ENCODE data around the gene TUB. TPM values are rescaled to one million over a fixed set of nuclear protein-coding genes. Genes with fewer than 3 reads are reported as not detected.

Gene TUB
- total RNA-seq, 4 donors from 2014 or later, result 16.3 to 25.8 (median 22.7) TPM

DNA sequence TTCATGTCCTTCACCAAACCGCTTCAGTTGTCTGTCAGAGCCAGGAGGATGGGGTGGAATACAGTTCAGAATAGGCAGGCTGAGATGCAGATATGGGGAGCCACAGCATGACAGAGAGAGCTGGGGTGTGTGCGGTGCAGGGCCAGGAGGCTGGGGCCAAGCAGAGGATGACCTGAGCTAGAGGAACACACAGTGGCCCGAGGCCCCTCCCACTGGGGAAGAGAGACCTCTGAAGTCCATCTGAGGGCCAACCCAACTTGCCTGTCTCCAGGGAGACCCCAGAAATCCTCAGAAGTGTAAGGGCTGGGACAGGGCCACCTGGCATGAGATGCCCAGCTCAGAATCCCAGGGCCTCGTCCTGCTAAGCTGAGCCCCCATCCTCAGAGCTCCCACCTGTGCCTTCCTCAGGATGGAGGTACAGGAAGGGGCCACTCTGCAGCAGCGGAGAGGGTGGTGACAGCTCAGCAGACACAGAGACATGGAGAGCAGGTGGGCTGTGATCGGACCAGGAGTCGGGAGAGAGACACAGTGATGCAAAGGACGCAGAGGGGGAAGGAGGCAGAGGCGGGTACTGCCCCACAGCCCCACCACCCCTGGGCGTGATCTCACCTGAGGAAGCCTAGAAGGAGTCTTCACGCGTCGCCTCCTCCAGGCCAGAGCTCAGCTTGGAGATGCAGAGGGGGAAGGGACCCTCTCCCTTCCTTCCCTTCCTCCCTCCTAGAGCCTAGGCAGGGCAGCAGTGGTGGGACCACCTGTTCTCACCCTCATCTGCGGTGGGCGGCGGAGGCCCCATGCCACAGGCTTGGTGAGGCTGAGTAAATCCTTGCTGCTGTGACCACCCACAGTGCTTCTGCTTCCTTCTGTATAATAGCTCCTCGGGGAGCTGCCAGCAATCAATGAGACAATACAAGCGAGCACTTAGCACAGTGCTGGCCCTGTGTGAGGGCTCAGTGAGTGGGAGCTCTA lies 9.1 kb upstream of the TUB start:
- Histone ChIP-seq H3K27me3 (no peaks in the 10 kb centered on the region), H3K27ac (no peak overlapping the region), H3K36me3 (no peaks in the 10 kb centered on the region), H3K4me1 (peaks cover 20 to 36% of the 10 kb centered on the region in 2 donors), H3K9me3 (no peaks in the 10 kb centered on the region), H3K4me3 (replicated peaks in 1 of 3) (no peak overlapping the region)
- intact Hi-C loops (cut with DNase I), result loop anchor here (5.0 kb wide), 1 partner anchor 40 kb away; no protein-coding TSS in a partner anchor
- 78 to 83% methylated on average over 18 of the region's 18 CpGs for WGBS, 2 donors
- no peak for DNase-seq
- TF ChIP-seq POLR2A (IDR thresholded peaks at IDR 0.05) (no peak), CTCF (IDR thresholded peaks at IDR 0.05) (no peak)

DNA sequence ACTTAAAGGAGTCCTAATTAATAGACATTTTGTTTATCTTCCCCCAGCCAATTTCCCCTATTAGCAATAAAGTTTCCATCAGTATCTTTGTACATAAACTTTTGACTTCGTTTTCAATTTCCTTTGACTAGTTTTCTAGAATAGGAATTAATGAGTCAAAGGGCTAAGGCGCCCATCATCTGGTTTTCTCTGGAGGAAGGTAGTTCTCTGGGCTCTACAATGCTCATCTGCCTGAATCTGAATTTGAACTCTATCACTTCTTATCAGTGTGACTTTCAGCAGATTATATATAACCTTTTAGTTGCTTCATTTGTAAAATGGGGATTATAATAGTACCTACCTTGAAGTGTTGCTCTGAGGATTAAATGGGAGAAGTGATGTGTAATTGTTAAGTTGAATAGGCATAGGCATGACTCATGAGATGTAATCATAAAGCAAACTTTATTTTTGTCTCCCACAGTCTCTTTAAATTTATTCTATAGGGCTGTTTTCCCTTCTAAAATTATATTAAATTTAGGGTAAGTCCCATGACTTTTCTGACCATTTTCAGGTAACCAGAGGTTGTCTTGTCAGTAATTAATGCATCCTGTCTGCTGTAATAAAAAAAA lies 5.8 kb upstream of the TUB start:
- intact Hi-C loops (cut with DNase I), result no loop called here
- 78 to 81% methylated on average over 2 of the region's 2 CpGs for WGBS, 2 donors
- no peak overlapping the region for H3K4me3 ChIP-seq (replicated peaks in 1 of 3)
- peaks cover 0 to 4% of the 10 kb centered on the region in 2 donors for H3K4me1 ChIP-seq
- no peaks in the 10 kb centered on the region for H3K36me3 ChIP-seq
- DNase-seq, result no peak
- H3K27me3 ChIP-seq, result no peaks in the 10 kb centered on the region
- no peak for TF ChIP-seq CTCF (IDR thresholded peaks at IDR 0.05)
- H3K9me3 ChIP-seq, result no peaks in the 10 kb centered on the region
- no peak overlapping the region for H3K27ac ChIP-seq

DNA sequence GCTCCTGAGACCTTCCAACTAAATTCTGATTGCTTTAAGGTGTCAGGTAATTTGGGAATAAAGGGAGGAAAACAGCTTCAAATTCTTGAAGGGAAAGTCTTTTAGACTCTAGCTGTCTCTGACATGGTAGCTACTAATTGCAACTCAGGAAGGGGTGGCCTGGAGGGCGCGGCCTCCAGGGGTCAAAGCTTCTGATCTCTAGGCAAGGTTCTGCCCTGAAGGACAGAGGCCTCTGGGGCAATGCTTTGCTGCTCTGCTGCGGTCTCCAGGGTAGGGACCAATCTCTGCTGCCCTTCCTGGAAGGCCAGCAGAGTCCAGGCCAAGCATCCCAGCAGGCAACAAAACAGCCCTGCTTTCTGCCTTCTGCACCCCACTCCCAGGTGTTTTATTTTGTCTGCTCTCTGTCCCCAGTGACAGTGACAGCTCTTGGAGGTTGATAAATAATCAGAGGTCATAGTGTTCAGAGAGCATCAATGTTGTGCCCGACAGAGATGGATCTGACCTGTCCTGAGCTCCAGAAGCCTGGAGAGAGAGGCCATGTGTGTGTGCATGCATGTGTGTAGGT lies 1.8 kb upstream of the TUB start:
- DNase-seq, result no peak
- no peaks in the 10 kb centered on the region for H3K9me3 ChIP-seq
- H3K36me3 ChIP-seq, result no peaks in the 10 kb centered on the region
- TF ChIP-seq POLR2A (IDR thresholded peaks at IDR 0.05) (no peak), CTCF (IDR thresholded peaks at IDR 0.05) (no peak)
- intact Hi-C loops (cut with DNase I), result no loop called here
- H3K27me3 ChIP-seq, result no peaks in the 10 kb centered on the region
- H3K4me1 ChIP-seq, result peaks cover 9 to 26% of the 10 kb centered on the region in 2 donors
- no peak overlapping the region for H3K27ac ChIP-seq
- 84 to 98% methylated on average over 3 to 4 of the region's 4 CpGs for WGBS, 2 donors
- H3K4me3 ChIP-seq (replicated peaks in 1 of 3), result no peak overlapping the region

- H3K27me3 ChIP-seq, result no peaks in the 10 kb centered on the region
- H3K27ac ChIP-seq, result peak overlapping the region in 1 of 3 donors; percentile 37
- peaks cover 9 to 33% of the 10 kb centered on the region in 2 donors for H3K4me1 ChIP-seq
- H3K36me3 ChIP-seq, result no peaks in the 10 kb centered on the region
- intact Hi-C loops (cut with DNase I), result no loop called here
- peak overlapping the region in 1 of 3 donors; percentile 67 for H3K4me3 ChIP-seq (replicated peaks in 1 of 3)
- no peak for TF ChIP-seq CTCF (IDR thresholded peaks at IDR 0.05)
- no peak for TF ChIP-seq POLR2A (IDR thresholded peaks at IDR 0.05)
- no peaks in the 10 kb centered on the region for H3K9me3 ChIP-seq
- no peak for DNase-seq
- 85 to 86% methylated on average over 18 to 24 of the region's 24 CpGs for WGBS, 2 donors
Observed at GRCh38 chr11:8080069-8080670, 841 bp upstream of the TUB start.
